ENCODE results near the gene OTX1.

- TF ChIP-seq CTCF (IDR thresholded peaks at IDR 0.05) (no peak), POLR2A (IDR thresholded peaks at IDR 0.05) (no peak)
These were observed 13.6 kb downstream of the OTX1 start for GRCh38 chr2:63064197-63064596.
